SHP77 (cell line): ENCODE results near the gene TECTA.
A peak's percentile ranks its signal among the peaks of the same experiment; 100 is the strongest.
"Not testable (repeated sequence)": the region's sequence is repeated elsewhere in the genome, so short reads cannot be mapped to it uniquely, and the experiment has no call there.

ENCODE experiments used
- DNase-seq, 2 experiments: peaks; one replicate each; lab custom pipeline; 2025; lab: John Stamatoyannopoulos, UW

Gene TECTA

DNA sequence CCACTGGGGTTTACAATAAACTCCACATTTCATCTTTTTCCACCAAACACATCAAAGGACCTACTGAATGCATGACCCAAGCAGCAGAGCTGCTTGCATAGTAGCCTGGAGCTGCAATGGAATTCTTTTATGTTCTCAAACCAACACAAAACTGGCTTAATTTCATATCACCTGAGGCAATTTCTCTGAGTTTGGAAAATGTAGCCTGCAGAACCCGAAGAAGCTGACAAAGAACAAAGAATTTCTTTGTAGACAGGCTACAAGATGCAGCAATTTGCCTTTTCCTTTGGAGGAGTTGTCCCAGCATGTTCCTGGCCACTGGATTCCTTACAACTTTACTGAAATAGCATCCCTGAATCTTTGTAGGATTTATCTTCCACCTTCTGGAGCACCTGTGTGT, 5.5 kb upstream of the TECTA start:
- no peak for DNase-seq

DNA sequence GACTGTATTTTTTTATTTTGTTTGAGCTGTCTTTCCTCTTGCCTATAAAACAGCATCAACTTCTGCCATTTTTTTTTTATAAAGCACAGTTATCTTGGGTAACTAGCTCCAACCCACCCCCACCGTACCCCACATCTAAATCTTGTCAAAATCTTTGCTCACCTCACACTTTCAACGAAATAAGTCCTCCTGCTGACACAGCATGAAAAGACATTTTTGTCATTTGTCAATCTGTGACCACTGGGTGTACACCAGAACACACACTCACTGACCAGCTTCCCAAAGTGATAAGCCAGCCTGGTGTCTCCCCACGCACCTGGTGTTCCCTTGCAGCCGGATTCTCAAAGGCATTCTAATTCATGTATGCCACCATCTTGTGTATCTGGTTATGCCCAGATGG, 1.7 kb upstream of the TECTA start:
- DNase-seq = no peak

DNA sequence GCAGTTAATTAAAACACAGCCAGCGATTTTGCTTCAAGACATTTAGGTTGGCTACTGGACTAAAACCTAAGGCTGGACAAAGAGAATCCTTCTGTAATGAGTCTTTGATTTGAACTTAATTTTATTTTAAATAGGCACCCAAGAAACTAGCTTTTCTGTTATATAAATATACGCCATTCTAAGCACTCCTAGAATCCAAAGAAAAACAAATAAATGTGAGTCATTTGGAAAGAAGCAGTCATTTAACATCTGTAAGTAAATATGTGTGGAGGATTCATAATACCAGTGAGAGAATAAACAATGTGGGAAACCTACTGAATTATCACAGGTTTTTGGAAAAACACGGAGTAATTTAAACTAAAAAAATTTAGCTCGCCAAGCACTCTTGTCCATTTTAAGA, 1.2 kb upstream of the TECTA start:
- DNase-seq = no peak

DNA sequence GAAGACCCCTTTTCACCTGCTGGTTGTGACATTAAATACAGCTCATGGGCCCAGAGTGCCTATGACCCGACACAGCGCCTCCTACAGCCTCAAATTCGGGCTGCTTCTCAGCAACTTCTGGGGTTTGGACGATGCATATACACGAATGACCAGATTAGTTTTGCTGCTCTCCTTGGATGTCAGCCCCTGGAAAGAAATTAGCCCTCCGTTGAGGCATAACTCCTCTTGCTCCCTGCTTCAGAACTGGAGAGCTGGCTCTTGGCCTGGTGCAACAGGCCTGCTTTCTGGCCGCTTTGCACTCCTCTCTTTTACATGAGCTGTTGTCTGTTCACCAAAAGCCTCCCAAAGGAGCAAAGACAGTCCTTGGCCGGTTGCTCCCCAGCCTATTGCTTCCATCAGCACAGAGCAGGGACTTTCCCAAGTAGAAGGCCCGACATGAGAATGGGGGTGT, 3.3 kb downstream of the TECTA start:
- no peak for DNase-seq

DNA sequence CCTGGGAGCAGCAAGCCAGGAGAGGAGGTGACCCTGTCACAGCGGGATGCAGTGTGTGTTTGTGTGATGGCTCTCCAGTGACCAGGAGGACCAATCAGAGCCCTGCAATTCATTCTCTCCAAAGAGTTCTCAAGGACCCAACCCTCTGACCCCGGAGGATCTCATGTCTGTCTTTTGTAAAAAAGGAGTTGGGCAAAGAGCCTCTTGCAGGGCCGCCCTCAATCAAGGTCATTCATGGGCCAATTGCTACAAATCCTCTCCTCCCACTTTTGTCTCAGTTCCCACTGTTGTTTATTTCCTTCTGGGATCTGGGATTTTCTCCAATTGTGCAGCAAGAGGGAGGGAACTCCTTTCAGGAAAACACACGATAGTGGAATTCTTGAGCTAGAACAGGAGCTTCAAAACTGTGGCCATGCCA, 4.0 kb downstream of the TECTA start:
- DNase-seq = no peak

DNA sequence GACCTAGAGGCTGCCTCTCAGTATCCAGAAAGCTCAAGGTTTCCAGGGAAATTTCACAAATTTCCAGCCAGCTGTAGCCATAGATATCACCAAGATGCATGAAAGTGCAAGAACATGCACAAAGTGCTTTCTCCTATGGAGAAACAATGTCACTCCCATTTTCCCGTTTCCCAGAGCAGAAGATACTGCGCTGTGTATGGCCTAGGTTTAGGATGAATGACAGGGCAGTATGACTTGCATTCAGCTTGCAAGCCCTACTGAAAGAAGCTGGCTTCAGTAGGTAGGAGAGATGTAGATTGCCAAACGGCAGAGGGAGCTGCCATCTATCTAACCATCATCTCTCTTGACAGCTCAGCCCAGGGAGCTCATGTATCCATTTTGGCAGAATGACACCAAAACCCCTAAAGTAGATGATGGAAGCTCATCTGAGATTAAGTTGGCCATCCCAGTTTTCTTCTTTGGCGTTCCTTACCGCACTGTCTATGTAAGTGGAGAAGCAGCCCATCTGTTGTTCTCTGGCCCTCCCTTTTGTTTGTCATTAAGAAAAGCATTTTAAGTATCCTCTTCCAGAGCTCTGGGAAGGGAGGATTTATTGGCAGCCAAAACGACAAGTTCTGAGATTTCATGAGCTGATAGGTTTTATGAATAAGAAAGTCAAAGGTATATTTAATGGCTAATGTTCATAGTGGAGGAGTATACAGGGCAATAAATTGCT, 4.6 kb downstream of the TECTA start:
- DNase-seq = no peak

DNA sequence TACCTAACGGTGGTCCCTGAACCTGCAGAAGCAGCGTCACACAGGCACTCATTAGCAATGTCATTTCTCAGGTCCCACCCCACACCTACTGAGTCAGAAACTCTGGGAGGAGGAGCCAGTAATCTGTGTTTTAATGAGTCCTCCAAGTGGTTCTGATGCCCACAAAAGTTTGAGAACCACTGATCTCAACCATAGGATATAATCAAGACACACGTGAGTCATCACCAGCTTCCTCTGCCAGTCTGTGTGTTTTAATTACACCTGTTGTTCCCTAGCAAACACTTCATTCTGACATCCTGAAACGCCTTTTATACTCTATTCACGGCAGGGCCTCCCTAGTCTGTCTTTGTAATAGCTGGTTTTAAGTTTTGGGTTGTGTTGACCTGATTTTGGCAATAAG, 5.8 kb downstream of the TECTA start:
- DNase-seq = no peak

DNA sequence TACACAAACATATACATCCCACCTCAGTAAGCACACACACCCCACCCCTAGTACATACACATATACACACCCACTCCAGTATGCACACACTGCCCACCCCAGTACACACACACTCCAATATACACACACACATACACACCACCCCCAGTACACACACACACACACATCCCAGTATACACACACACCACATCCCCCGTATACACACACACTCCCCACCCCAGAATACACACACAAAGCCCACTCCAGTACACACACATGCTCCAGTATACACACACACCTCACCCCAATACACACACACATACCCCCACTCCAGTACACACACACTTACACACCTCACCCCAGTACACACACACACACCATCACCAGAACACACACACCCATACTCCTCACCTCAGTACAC, 7.4 kb downstream of the TECTA start:
- DNase-seq = no peak

DNA sequence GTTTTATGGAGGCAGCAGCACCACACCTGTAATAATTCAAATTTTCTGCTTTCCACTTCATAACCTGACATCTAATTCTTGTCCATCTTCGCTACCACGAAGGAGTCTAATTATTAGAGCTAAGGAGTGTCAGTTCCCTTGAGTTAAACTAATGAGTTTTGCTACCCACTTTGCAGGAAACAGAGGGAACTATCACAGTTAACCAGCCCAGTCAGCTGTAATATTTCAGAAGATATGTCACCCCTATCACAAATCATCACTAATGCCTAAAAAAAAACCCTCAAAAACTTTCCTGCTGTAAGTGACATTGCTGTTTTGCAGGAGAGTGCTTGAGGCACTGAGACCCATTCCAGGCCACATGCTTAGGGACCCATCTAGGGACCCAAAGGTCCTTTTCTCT, 8.4 kb downstream of the TECTA start:
- no peak for DNase-seq

DNA sequence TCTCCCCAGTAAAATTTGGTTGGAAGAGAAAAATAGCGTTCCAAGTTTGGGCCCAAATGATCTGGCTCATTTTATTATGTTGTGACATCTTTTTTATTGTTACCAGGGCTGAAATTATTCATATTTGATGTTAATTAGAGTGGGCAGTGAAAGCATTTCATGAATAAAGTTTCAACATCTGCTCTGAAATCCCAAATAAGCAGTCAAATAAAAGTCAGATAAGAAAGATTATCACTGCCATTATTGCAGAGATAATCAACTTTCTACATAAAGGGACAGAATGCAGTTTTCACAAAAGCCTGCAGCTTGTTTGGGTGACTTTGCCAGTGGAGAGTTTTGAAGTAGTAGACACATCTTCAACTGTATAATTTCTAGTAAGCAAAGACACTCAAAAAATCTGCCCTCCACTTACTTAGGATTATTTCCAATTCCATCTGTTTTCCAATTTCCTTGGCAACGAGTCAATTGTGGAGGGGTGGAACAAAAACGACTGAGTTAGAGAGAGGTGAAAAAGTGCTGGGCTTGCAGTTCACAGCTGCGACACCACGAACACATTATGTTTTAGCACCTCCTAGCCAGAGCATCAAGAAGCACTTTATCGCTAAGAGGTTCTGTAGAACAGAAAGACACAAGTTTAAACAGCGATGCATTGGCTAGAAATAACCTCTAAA, 9.0 kb downstream of the TECTA start:
- DNase-seq = no peak

DNA sequence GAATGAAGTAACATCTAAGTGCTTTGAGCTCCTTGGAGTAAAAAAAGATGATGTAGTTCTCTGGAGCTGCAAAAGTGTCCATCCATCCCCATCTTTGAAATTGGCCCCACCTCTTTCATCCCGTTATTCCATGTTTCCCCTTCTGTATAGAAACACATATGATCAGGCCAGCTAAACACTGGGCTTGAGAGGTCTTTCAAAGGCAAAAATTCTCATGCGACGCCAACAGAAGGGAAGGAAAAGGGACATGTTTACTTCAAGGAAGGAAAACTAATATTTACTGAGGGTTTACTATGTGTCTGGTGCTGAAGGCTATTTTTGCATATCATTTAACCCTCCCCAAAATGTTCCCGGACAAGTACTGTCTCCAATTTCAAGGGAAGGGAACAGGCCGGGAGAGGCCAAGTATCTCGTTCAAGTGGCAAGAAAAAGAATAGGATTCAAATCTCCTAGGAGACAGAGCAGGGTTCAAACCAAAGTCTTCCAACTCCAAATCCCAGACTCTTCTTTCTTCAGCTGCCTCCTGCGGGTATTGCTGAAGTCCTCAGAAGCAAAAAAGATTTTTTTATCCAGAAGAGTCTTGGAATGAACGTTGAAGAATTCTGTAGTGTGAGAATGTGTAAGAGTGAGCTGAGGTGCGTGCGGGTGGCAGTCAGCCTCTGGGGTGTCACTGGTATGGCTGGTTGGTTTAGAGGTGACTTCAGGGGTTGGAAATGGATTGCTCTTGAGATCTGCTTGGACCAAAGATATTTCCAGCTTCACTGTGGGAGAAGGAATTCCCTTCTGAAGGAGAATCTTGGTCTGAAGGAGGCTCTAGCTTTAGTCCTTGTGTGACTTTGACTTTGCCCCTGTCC, 10.1 kb downstream of the TECTA start:
- DNase-seq = no peak

DNA sequence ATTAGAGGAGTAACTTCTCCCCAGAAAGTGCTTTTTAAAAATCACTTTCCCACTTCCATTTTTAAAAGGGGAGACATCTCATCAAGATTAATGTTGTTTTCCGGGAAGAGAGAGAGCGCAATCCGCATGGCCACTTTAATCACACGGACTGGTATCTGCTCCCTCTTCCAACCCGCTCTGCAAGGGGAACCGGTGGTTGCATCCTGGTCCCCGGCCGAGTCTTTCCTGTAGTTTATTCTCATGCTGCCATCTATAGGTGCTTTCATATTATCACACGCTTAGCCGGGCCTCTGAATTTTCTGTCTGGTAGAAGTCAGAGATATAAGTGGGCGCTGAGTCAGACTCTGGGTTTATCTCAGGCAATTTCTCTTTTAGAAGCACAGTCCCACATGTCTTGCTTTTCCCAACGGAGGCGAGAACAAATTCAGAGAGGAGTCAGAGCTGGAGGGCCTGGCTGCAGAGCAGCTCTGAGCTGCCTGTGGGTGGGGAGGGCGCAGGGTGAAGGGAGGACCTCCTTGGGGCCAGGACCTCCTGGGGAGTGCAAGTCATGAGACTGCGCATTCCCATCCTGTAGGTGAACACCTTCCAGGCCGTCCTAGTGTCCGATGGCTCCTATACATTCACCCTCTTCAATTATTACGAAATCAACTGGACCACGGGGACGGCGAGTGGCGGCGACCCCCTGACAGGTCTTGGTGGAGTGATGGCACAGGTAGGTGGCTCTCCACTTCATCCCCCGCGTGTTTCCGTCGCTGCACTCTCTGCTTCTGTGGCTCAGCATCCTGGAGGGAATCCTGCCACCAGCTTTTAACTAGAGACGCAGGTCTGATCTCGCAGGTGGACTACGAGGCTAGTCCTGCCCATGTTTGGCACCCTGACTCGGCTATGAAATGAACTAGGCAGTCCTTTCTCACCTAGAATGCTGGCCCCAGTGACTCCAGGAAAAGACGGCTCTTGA, 11.7 kb downstream of the TECTA start:
- peak; percentile 71 to 84 for DNase-seq

DNA sequence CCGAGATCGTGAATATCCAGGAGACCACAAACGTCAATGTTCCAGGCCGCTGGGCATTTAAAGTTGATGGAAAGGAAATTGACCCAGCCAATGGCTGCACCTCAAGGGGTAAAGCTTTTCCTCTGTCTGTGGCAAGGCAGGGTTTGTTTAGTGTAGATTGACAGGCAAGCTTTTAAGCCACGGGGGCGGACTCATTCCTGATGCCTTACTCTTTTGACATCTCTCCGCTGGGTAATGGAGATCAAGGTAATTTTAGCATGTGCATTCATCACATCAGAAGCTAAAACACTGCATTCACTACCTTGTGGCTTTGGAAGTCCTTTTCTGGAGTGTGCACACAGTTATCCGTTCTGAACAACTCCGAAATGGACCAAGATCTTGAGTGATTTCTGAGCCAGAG, 12.6 kb downstream of the TECTA start:
- DNase-seq = no peak

DNA sequence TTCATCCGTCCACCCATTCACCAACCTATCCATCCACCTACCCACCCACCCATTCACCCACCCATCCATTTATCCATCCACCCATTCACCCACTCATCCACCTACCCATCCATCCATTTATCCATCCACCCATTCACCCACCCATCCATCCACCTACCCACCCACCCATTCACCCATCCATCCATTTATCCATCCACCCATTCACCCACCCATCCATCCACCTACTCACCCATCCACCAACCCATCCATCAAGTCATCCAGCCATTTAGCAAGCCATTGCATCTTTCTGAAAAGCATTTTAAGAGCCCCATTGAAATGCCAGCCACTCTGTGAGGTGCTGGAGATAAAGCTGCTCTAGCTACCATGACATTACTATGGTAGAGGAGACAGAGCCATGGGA, 14.0 kb downstream of the TECTA start:
- not testable (repeated sequence) for DNase-seq

DNA sequence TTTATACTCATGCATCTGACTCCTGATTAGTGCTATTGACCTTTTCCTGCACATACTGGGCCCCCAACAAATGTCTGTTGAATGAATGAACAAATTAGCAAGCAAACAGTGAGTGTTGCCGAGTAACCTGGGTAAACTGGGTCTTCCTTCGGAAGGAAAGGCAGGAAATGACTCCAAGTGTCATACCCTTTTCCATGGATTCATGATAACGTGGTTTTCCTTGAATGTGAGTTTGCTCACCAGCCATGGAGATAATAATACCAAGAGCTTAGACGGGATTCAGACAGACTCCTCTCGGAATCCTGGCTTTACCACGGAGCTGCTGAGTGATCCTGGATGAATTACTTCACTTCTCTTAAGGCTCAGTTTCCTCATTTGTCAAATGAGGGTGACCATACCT, 16.7 kb downstream of the TECTA start:
- no peak for DNase-seq

DNA sequence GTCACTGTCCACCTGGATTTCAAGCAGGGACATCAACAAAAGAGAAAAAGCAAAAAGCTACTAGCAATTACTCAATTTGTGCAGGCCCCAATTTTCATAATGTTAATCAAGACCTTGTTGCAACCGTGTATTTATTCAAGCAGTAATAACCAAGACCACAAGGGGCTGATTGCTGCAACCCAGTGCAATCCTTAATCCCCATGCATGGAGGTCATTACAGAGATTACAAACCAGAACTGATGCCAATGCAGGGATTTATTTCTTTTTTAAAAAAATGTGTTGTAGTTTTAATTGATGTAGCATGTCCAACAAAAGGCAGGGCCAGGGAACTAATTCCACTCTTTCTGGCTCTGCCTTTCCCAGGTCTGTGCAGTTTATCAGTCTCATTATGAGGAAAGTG, 18.4 kb downstream of the TECTA start:
- no peak for DNase-seq

DNA sequence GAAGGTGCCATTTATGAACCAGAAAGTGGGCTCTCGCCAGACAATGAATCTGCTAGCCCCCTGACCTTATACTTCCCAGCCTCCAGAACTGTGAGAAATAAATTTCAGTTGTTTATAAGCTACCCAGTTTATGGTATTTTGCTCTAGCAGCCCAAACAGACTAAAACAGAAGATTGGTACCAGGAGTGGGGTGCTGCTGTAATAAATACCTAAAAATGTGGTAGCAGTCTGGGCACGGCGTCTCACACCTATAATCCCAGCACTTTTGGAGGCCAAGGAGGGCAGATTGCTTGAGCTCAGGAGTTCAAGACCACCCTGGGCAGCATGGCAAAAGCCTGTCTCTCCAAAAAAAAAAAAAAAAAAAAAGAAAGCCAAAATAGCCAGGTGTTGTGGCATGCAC, 21.3 kb downstream of the TECTA start:
- no peak for DNase-seq

DNA sequence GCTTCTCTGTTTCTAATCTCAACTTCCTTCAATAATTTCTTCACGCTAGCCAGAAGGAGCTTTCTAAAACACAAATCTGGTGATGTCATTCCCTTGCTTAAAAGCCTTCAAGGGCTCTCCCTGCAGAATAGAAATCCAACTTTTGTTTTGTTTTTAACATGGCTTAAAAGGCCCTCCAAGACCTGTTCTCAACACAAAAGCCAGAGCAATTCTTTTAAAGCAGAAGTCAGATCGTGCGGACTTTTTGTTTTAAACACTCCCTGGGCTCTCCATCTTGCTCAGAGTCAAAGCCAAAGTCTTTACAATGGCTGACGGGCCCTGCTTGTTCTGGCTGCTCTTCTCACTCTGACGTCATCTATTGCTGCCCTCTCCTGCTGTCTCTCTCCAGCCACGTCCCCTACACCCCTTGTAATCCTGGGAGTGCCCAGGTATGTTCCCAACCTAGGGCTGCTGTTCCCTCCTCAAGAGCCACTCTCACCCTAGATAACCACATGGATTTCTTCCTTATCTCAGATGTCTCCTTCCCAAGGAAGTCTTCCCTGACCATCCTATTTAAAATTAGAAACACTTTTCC, 22.5 kb downstream of the TECTA start:
- DNase-seq = no peak

DNA sequence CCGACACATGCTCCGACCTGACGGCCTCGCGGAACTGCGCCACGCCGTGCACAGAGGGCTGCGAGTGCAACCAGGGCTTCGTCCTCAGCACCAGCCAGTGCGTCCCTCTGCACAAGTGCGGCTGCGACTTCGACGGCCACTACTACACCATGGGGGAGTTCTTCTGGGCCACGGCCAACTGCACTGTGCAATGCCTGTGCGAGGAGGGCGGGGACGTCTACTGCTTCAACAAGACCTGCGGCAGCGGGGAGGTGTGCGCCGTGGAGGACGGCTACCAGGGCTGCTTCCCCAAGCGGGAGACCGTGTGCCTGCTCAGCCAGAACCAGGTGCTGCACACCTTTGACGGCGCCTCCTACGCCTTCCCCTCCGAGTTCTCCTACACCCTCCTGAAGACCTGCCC, 26.8 kb downstream of the TECTA start:
- DNase-seq = no peak

DNA sequence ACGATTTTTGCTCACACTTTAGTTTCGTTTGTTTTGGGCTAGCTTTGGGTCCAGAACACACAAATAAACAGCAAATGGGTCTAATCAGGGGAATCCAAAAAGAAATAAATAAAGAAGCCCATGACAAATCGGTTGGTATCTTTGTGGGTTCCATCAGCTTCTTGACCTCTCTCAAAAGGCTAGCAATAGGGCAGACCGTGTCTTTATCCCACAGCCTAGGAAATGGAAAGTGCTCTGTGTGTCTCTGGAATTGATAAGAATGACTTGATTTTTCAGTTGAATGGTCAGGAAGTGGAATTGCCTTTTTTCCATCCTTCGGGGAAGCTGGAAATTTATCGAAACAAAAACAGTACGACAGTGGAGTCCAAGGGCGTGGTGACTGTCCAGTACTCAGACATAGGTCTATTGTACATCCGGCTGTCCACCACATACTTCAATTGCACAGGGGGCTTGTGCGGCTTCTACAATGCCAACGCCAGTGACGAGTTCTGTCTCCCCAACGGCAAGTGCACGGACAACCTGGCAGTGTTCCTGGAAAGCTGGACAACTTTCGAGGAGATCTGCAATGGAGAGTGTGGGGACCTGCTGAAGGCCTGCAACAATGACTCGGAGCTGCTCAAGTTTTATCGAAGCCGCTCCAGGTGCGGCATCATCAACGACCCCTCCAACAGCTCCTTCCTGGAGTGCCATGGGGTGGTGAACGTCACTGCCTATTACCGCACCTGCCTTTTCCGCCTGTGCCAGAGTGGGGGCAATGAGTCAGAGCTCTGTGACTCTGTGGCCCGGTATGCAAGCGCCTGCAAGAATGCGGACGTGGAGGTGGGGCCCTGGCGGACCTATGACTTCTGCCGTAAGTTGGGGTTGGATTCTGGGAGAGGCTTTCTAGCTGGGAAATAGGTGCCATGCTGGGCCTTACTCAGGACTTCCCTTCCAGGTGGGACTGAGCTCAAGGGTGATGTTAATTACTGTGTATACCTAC, 28.6 kb downstream of the TECTA start:
- DNase-seq = no peak
